Measurements from ENCODE around the gene AAK1.
"Not testable (repeated sequence)": the region's sequence is repeated elsewhere in the genome, so short reads cannot be mapped to it uniquely, and the experiment has no call there.

The AAK1 gene

DNA sequence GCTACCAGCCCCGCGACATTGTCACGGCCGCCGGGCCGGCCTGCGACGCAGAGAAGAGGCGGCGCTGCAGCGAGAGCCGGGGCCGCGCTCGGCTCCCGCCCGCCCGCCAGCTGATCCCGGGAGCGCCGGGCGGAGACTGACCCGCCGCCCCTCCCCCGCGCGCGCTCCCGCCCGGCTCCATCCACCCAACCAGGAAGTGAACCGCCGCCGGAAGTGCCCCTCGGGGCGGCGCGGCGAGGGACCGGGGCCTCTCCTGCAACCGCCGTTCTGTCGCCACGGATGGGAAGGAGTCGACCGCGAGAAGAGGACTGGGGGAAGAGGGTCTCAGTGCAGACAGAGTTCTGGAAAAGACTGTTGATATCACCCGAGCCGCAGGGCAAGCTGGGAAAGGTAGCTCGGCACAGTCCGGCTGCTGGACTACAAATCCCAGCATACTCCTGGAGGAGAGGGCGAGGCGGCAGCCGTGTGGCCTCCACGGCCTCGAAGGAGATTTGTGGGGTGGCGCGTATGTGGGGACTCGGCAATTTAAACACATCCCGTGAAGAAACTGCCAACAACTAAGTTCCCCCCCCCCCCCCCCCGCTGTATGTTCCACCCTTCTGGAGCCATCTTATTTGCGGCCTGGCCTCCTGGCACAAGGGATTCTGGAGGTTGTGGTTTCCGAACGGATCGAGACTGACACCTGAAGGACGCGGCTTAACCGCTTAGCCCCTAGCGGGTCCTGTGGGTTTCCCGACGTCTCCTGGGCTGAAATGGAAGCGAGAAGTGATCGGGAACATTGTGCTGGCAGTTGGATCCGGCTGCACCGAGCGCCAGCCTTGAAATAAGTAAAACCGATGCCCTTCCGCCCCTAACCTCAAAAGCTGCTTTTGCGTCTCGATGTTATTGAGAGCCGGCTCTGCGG lies at the start of gene AAK1:
Gene AAK1 (minus strand): TSS at position 138 of the 904 bp plus-strand sequence. CDS start 699 bp downstream, outside the sequence.
- peak; percentile 76 for DNase-seq

- DNase-seq = no peak
These were observed 48.9 kb upstream of the AAK1 start for GRCh38 chr2:69692424-69692823.

DNA sequence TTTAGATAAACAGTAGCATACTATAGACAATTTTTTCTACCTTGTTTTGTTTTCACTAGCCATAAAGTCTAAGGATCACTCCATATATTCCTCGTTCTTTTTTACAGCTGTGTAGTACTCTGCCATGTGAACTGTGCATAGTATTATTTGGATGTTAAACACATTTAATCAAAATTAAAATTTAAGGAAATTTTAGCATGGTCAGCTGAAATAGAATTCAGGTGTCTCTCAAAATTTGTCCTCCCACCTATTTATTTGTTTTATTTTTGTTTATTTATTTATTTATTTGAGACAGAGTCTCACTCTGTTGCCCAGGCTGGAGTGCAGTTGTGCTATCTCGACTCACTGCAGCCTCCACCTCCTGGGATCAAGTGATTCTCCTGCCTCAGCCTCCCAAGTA lies 46.4 kb upstream of the AAK1 start:
- DNase-seq = no peak

- no peak for DNase-seq
These were observed 45.9 kb upstream of the AAK1 start for GRCh38 chr2:69689466-69689865.

GRCh38 chr2:69687971-69688611 lies 44.6 kb upstream of the AAK1 start:
- no peak for DNase-seq

- DNase-seq = no peak
These were observed 43.3 kb upstream of the AAK1 start for GRCh38 chr2:69686813-69687212.

- no peak for DNase-seq
These were observed 41.9 kb upstream of the AAK1 start for GRCh38 chr2:69685321-69686048.

DNA sequence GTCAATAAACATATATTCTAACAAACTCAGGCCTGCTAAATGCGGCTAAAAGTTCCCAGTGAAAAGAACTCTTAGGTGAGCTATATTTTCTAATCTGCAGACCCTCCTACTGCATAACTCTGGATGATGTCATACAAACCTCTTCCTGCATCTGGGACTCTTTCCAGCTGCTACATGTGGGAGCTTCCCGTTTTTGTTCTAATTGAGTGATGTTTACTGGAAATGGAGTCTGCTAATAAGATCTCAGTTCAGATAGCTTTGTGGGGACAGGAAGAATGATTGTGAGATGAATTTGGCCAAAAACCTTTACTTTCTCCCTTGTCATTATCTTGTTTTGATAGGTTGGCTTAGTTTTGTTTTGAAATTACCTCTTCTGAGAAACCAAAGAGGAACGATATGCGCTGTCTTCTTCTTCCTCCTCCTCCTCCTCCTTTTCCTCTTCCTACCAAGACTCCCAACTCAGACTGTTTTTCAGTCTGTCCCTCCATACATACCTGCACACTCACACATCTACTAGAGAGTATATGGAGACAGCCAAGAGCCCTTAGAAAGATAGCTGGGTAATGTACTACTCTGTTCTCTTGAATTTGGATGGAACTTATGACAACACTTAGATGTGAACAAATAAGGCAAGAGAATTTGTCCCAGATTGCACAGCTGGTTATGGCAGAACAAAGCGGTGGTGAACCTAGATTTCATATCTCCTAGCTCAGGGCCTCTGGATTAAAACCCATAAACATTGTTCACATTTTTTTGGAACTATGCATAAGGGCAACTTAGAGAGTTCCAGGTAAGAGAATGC lies 39.8 kb upstream of the AAK1 start:
- no peak for DNase-seq

DNA sequence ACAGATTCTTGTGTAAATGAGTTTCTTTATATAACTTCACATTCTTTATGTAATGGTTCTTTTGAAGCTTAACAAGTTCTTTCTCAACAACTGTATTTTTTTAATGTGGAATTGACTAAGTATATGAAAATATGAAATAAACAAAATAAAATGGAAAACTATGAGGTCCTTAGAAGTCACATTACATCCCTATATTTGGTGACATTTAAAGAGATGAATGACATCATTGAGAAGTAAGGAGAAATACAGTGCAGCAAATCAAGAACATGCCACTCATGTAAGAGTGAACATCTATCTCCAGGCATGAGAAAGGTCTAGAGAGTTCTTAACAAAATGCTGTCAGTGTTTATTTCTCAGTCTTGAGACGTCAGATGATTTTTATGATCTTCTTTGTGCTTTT lies 39.0 kb upstream of the AAK1 start:
- DNase-seq = no peak

DNA sequence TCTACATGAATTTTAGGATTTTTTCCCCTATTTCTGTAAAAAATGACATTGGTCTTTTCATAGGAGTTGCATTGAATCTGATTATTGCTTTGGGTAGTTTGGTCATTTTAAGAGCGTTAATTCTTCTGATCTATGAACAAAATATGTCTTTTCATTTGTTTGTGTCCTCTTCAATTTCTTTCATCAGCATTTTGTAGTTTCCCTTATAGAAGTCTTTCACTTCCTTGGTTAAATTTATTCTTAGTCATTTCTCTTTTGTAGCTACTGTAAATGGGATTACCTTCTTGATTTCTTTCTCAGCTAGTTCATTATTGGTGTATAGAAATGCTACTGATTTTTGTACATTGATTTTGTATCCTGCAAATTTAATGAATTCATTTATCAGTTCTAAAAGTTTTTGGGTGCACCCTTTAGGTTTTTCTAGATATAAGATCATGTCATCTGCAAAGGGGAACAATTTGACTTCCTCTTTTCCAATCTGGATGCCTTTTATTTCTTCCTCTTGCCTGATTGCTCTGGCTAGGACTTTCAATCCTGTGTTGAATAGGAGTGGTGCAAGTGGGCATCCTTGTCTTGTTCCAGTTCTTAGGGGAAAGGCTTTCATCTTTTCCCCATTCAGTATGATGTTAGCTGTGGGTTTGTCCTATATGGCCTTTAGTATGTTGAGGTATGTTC lies 36.6 kb upstream of the AAK1 start:
- no peak for DNase-seq

- DNase-seq = no peak
These were observed 34.4 kb upstream of the AAK1 start for GRCh38 chr2:69677914-69678313.

DNA sequence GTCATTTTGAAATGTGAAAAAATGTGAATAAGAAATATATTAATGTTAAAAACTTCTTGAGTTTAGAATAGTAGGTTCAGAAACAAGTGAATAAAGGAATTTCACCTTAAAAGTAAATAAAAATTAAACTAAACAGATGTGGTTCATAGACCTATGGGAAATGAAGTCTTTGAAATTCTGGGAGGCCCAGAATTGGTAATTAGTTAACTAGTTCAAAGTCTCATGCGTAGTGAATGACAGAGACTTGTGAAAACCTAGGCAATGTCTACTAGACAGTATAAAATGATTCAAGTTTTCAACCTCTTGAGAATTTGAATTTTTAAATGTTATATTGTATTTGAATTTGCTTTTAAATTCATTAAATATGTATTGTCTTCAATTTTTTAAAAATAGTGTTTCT lies 32.6 kb upstream of the AAK1 start:
- DNase-seq = no peak

GRCh38 chr2:69674316-69674670 lies 30.8 kb upstream of the AAK1 start:
- DNase-seq = no peak

GRCh38 chr2:69673098-69673497 lies 29.6 kb upstream of the AAK1 start:
- DNase-seq = not testable (repeated sequence)

DNA sequence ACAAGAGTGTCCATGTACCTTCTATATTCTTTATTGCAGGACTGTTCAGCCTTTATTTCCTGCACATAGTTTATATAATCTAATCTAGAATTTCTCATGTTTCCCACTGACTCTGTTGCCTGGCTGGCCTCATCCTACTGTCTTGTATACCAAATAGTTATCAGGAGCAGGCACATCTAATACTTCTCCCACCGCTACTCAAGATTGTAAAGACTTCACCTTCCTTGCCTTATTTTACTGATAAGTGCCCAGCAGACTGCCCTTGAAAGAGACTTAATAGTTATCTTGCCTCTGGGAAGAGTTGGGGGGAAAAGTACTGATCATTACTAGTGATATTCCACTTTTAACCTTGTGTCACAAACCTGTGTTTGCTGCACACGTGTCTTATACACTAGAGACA lies 26.1 kb upstream of the AAK1 start:
- no peak for DNase-seq

DNA sequence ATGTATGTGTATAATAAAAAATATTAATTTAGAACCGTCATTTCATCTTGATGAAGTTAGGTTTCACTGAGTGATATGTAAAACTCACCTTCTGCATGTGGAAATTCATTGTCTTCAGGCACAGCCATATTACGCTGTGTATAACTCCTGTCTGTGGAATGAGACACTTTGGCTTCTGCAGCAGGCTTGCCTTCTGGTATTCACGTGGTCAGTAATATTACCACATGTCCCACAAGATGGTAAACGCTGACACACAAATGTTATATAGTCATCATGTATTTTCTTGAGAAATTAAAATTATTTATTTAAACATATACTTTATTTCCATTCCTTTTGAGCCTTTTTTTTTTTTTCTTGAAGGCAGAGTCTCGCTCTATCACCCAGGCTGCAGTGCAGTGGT lies 25.1 kb upstream of the AAK1 start:
- no peak for DNase-seq

GRCh38 chr2:69667805-69668382 lies 24.4 kb upstream of the AAK1 start:
- DNase-seq = no peak

DNA sequence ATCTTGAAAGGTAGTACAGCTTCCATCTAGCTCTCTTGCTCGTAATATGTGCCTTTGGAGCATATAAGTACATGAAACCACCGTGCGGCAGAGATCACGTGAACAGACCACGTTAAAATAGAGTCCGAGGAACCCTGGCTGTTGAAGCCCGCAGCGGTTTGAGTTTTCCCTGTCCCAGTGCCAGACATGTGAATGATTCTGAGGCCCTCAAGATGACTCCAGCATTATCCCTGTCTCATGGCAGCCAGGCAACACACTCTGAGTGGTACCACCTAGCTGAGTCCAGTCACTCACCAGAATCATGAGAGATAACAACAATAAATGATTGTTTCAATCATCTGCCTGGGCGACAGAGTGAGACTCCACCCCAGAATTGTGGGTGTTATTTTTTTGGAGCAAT lies 21.6 kb upstream of the AAK1 start:
- no peak for DNase-seq

DNA sequence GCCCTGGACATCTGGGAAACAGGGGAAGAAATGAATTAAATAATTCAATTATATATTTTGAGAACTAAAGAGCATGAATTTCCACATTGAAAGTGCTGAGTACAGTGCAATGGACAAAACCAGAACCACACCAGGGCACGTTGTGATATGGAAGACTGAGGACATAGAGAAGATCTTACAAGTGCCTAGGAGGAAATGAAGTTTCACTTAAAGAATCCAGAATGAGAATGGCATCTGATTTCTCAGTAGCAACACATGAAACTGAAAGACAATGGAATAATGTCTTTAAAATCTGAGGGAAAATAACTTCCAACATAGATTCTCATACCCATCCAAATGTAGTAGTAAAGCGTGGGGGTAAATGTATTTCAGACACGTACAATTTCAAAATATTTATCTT lies 20.3 kb upstream of the AAK1 start:
- DNase-seq = no peak

DNA sequence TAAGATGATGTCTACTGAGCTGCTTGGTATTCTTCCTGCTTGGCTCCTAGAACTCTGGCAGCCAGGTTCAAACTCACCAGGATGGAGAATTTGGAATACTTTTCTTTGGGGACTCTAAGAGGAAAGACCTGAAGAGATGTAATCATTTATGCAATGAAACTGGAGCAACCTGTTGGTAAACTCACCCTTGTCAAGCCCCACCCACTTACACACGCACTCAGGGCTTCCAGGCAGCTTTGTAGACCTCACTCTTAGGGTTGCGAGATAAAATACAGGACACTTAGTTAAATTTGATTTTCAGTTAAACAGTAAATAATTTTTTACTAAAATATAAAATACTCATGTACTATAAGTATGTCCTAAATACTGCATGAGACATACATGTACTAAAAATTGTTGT lies 19.0 kb upstream of the AAK1 start:
- not testable (repeated sequence) for DNase-seq

- no peak for DNase-seq
These were observed 17.1 kb upstream of the AAK1 start for GRCh38 chr2:69660637-69661036.

DNA sequence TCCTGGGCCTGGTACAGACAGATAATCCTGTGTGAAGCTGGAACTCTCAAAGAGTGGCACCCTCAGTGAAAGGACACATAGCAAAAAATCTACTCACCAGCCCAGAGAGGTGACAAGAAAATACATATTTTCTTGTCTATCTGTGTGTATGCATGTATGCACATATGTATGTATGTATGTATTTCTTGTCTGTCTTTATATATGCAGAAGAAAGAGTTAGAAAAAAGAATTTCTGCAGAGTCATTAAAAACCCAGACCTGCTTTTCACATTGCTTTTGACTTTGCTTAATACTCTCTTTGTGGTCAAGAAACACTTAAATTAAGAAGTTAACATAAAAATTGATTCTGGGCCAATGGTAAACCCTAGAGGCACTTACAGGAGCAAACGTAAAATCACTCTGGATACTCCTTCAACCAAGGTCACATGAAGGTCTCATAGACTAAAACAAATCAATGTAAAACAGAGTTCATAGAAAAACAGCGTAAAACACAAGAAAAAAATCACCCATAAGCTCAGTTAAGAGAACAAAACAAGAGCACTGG lies 16.5 kb upstream of the AAK1 start:
- no peak for DNase-seq

Data from activated effector memory CD4-positive, alpha-beta T cell treated with Interleukin-2 at 50 U/mL for 16 hours (primary cell).